Mammary epithelial cell (primary cell): ENCODE measurements around the gene NRG2.

Experiments used
- EZH2 ChIP-seq: IDR thresholded peaks from 2 replicates; pipeline ENCODE4 v1.6.1; 2012; ENCODE audit warnings: low read length, inconsistent platforms, borderline replicate concordance
- TF ChIP-seq, protein P1 (sequence below), 2 donors: IDR thresholded peaks in 1 of 2; conservative IDR thresholded peaks in 1 of 2; 2 replicates each; pipeline ENCODE4 v1.5.1; 2011 to 2012; ENCODE audit warnings: inconsistent platforms in 2 of 2, low read length in 2 of 2, mild to moderate bottlenecking in 2 of 2, control low read depth in 1 of 2, low read depth in 1 of 2; ENCODE audit not compliant: insufficient read depth in 1 of 2; ENCODE audit errors: extremely low read depth in 1 of 2

DNA sequence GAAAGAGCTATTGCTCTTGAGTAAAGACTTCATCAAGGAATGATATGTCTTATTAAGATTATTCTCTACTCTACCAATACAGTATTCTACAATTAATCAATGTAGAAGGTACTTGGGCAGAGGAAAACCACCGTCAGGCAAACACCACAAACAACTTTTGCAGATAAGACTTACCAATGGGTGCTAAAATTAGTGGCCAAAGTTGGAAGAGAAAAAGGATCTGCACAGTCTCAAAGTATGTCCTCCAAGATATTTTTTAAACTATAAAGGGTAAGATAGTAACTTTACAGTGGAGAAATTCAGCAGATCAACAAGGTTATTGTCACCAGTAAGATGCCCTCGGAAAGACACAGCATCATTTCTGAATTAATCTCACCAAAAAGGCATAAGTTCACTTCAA is 38.9 kb downstream of the NRG2 start:
- TF ChIP-seq, protein P1, sequence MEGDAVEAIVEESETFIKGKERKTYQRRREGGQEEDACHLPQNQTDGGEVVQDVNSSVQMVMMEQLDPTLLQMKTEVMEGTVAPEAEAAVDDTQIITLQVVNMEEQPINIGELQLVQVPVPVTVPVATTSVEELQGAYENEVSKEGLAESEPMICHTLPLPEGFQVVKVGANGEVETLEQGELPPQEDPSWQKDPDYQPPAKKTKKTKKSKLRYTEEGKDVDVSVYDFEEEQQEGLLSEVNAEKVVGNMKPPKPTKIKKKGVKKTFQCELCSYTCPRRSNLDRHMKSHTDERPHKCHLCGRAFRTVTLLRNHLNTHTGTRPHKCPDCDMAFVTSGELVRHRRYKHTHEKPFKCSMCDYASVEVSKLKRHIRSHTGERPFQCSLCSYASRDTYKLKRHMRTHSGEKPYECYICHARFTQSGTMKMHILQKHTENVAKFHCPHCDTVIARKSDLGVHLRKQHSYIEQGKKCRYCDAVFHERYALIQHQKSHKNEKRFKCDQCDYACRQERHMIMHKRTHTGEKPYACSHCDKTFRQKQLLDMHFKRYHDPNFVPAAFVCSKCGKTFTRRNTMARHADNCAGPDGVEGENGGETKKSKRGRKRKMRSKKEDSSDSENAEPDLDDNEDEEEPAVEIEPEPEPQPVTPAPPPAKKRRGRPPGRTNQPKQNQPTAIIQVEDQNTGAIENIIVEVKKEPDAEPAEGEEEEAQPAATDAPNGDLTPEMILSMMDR (conservative IDR thresholded peaks at IDR 0.05 in 1 of 2, IDR thresholded peaks at IDR 0.05 in 1 of 2; ENCODE audit: extremely low read depth in 1 of 2, insufficient read depth in 1 of 2, low read depth in 1 of 2, low read length in 2 of 2) = no peak
- TF ChIP-seq EZH2 = no peak
